ENCODE results near the gene LRP1B.

DNA sequence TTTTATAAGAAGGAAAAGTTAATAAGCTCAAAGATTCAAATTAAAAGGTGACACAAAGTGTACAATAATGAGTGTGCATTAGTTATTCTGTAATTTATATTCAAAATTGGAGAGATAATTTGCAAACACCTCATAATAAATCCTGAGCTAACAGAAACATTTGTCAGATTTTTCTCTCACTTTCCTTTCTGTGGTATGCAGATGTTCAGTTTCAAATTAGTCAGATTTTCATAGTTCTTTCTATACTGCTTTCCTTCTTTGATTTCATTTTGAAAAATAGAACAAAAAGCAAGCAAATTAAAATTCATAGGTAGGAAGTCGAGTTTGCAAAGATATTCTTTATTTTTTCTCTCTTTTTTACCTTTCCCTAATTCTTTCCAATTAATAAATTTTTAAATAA, 1930.5 kb downstream of the LRP1B start:
- TF ChIP-seq, protein P1, sequence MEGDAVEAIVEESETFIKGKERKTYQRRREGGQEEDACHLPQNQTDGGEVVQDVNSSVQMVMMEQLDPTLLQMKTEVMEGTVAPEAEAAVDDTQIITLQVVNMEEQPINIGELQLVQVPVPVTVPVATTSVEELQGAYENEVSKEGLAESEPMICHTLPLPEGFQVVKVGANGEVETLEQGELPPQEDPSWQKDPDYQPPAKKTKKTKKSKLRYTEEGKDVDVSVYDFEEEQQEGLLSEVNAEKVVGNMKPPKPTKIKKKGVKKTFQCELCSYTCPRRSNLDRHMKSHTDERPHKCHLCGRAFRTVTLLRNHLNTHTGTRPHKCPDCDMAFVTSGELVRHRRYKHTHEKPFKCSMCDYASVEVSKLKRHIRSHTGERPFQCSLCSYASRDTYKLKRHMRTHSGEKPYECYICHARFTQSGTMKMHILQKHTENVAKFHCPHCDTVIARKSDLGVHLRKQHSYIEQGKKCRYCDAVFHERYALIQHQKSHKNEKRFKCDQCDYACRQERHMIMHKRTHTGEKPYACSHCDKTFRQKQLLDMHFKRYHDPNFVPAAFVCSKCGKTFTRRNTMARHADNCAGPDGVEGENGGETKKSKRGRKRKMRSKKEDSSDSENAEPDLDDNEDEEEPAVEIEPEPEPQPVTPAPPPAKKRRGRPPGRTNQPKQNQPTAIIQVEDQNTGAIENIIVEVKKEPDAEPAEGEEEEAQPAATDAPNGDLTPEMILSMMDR (IDR thresholded peaks at IDR 0.05; ENCODE audit: low read length) = no peak
- TF ChIP-seq EZH2phosphoT487 (IDR thresholded peaks at IDR 0.05; ENCODE audit: low read length) = no peak
